Psoas muscle (tissue), 8 donors: ENCODE results near the gene UGT1A6. TPM values are rescaled to one million over a fixed set of nuclear protein-coding genes. Genes with fewer than 3 reads are reported as not detected.

Experiments
- ATAC-seq, 4 donors: fragments of 200-7000 bp; cut with Tn5 transposase; one replicate each; pipeline ENCODE4 v1.9.1; 2020; ENCODE audit warnings: moderate library complexity in 3 of 4, mild to moderate bottlenecking in 2 of 4
- DNase-seq, 2 donors: peaks; one replicate each; pipeline ENCODE4 v3.0.0-alpha.2; 2020
- H3K27ac ChIP-seq: fragments of 200-600 bp; one replicate; pipeline ENCODE4 v1.8.0; 2022
- H3K27me3 ChIP-seq, 3 donors: fragments of 200-600 bp in 1 of 3; one replicate each; pipeline versions ENCODE4 v1.6.1 to v1.8.0; 2013 to 2022; ENCODE audit warnings: low read length in 2 of 3, mild to moderate bottlenecking in 2 of 3, moderate library complexity in 1 of 3; ENCODE audit not compliant: insufficient read depth in 3 of 3
- H3K36me3 ChIP-seq, 2 donors: fragments of 200-600 bp in 1 of 2; one replicate each; pipeline versions ENCODE4 v1.6.1 to v1.8.0; 2013 to 2022; ENCODE audit warnings: low read depth in 1 of 2, mild to moderate bottlenecking in 1 of 2, moderate library complexity in 1 of 2; ENCODE audit not compliant: insufficient read depth in 1 of 2
- H3K4me1 ChIP-seq: fragments of 200-600 bp; one replicate; pipeline ENCODE4 v1.8.0; 2022
- H3K4me3 ChIP-seq: fragments of 200-600 bp; one replicate; pipeline ENCODE4 v1.8.0; 2022; ENCODE audit warnings: mild to moderate bottlenecking
- H3K9me3 ChIP-seq: fragments of 200-600 bp; one replicate; pipeline ENCODE4 v1.8.0; 2022
- CTCF ChIP-seq: fragments of 200-600 bp; IDR thresholded peaks from one replicate; pipeline ENCODE4 v1.8.0; 2022; ENCODE audit warnings: antibody characterized with exemption
- WGBS, 3 donors: extraction: QIAGEN DNeasy Blood & Tissue Kit; methylation state at CpG; one replicate each; pipeline versions ENCODE4 v1.1.6 to v1.1.7; 2013; 5-methylcytosine and 5-hydroxymethylcytosine counted together
- intact Hi-C, 2 donors: fragments of 100-400 bp; cut with DNase I; formaldehyde crosslinking; loops; one replicate each; pipeline versions ENCODE4 v1.11.0 to v1.14.2; 2022
- polyA plus RNA-seq, 3 donors: library from polyadenylated mRNA; stranded (reverse); fragments of 200-250 nt; gene quantifications; one replicate each; pipeline ENCODE4 v1.2.3, GENCODE V29; 2013
- total RNA-seq, 4 donors: library from RNA; stranded (reverse); fragmentation: NEBNext Ultra II Directional in 2 of 4; extraction: Animal tissue kit (Norgen Biotek cat#: 25700) in 2 of 4; gene quantifications; one replicate each; pipeline versions ENCODE4 v1.2.1 to v1.2.4, GENCODE V29; 2021 to 2023
- donor health status: healthy with polysubstance abuse.
- donor health status: DM: no; HTN: no; CAD: no; lungs with moderate emphysema.
- donor health status: Bipolar disorder and iron deficiency.
- donor health status: healthy.
- donor health status: DM: yes; HTN: yes; CAD: no.
- donor health status: DM: no; HTN: no; CAD: no.
- donor health status: DM: no; HTN: no; CAD: no.
- donor health status: DM: yes; HTN: yes; CAD: no.

The UGT1A6 gene
- total and polyA plus RNA-seq, 7 donors, result not detected

GRCh38 chr2:233821709-233822100 lies 129.0 kb downstream of the UGT1A6 start:
- Histone ChIP-seq H3K27me3 (peaks cover 0 to 4% (median 0%) of the 10 kb centered on the region in 3 donors), H3K9me3 (no peaks in the 10 kb centered on the region), H3K27ac (no peak overlapping the region), H3K36me3 (no peaks in the 10 kb centered on the region), H3K4me3 (no peak overlapping the region), H3K4me1 (no peaks in the 10 kb centered on the region)
- DNase-seq, result no peak
- WGBS, 3 donors, result 87 to 91% (median 90%) methylated on average over 8 of the region's 8 CpGs
- intact Hi-C loops, result no loop called here
- TF ChIP-seq CTCF, result no peak
- no peak for ATAC-seq

- WGBS, 3 donors, result 81 to 85% (median 84%) methylated on average over 19 to 21 of the region's 21 CpGs
- Histone ChIP-seq H3K9me3 (no peaks in the 10 kb centered on the region), H3K36me3 (no peaks in the 10 kb centered on the region), H3K27me3 (peaks cover 0 to 3% (median 0%) of the 10 kb centered on the region in 3 donors), H3K27ac (no peak overlapping the region), H3K4me1 (no peaks in the 10 kb centered on the region), H3K4me3 (no peak overlapping the region)
- ATAC-seq, result no peak
- intact Hi-C loops, result no loop called here
- TF ChIP-seq CTCF, result no peak
- no peak for DNase-seq
Measured at GRCh38 chr2:233822101-233822771, 129.5 kb downstream of the UGT1A6 start.

Other genes with a start within 250 kb of the UGT1A6 start
- gene USP40, start 126.1 kb upstream of the UGT1A6 start, total RNA-seq, result 10 to 100 TPM; 13.3 to 23.3 (median 21.9) TPM
- 10 to 100 TPM in 1 of 3 donors, 1 to 10 TPM in 2; 9.1 to 19.4 (median 9.3) TPM for gene USP40, start 126.1 kb upstream of the UGT1A6 start, polyA plus RNA-seq
- gene UGT1A8, start 75.3 kb upstream of the UGT1A6 start, total RNA-seq, result not detected
- gene UGT1A8, start 75.3 kb upstream of the UGT1A6 start, polyA plus RNA-seq, result not detected
- gene UGT1A10, start 56.4 kb upstream of the UGT1A6 start, total RNA-seq, result not detected
- gene UGT1A10, start 56.4 kb upstream of the UGT1A6 start, polyA plus RNA-seq, result under 1 TPM in 1 of 3 donors, not detected in 2; 0.03 TPM
- not detected for gene UGT1A9, start 21.0 kb upstream of the UGT1A6 start, total RNA-seq
- not detected for gene UGT1A9, start 21.0 kb upstream of the UGT1A6 start, polyA plus RNA-seq
- gene UGT1A7, start 11.0 kb upstream of the UGT1A6 start, total RNA-seq, result not detected
- gene UGT1A7, start 11.0 kb upstream of the UGT1A6 start, polyA plus RNA-seq, result not detected
- gene UGT1A5, start 20.0 kb downstream of the UGT1A6 start, total RNA-seq, result not detected
- gene UGT1A5, start 20.0 kb downstream of the UGT1A6 start, polyA plus RNA-seq, result not detected
- gene UGT1A4, start 25.8 kb downstream of the UGT1A6 start, total RNA-seq, result not detected
- gene UGT1A4, start 25.8 kb downstream of the UGT1A6 start, polyA plus RNA-seq, result not detected
- gene UGT1A3, start 36.2 kb downstream of the UGT1A6 start, total RNA-seq, result not detected
- gene UGT1A3, start 36.2 kb downstream of the UGT1A6 start, polyA plus RNA-seq, result not detected
- gene UGT1A1, start 67.4 kb downstream of the UGT1A6 start, total RNA-seq, result not detected
- gene UGT1A1, start 67.4 kb downstream of the UGT1A6 start, polyA plus RNA-seq, result under 1 TPM in 1 of 3 donors, not detected in 2; 0.06 TPM
- not detected for gene MROH2A, start 85.4 kb downstream of the UGT1A6 start, total RNA-seq
- not detected for gene MROH2A, start 85.4 kb downstream of the UGT1A6 start, polyA plus RNA-seq
- not detected for gene HJURP, start 161.6 kb downstream of the UGT1A6 start, total RNA-seq
- gene HJURP, start 161.6 kb downstream of the UGT1A6 start, polyA plus RNA-seq, result under 1 TPM; 0.08 to 0.25 (median 0.10) TPM
- gene TRPM8, start 224.5 kb downstream of the UGT1A6 start, total RNA-seq, result not detected
- not detected for gene TRPM8, start 224.5 kb downstream of the UGT1A6 start, polyA plus RNA-seq